Hematopoietic multipotent progenitor cell treated with erythropoietin and hydrocortisone succinate and interleukin-3 and kit ligand, for 15 days (in vitro differentiated cells): ENCODE results near the gene LHCGR.
"Not testable (repeated sequence)": the region's sequence is repeated elsewhere in the genome, so short reads cannot be mapped to it uniquely, and the experiment has no call there.

Source experiments
- DNase-seq: peaks from one replicate; pipeline ENCODE4 v3.0.0-alpha.2; 2015; ENCODE audit warnings: low spot score

The LHCGR gene

DNA sequence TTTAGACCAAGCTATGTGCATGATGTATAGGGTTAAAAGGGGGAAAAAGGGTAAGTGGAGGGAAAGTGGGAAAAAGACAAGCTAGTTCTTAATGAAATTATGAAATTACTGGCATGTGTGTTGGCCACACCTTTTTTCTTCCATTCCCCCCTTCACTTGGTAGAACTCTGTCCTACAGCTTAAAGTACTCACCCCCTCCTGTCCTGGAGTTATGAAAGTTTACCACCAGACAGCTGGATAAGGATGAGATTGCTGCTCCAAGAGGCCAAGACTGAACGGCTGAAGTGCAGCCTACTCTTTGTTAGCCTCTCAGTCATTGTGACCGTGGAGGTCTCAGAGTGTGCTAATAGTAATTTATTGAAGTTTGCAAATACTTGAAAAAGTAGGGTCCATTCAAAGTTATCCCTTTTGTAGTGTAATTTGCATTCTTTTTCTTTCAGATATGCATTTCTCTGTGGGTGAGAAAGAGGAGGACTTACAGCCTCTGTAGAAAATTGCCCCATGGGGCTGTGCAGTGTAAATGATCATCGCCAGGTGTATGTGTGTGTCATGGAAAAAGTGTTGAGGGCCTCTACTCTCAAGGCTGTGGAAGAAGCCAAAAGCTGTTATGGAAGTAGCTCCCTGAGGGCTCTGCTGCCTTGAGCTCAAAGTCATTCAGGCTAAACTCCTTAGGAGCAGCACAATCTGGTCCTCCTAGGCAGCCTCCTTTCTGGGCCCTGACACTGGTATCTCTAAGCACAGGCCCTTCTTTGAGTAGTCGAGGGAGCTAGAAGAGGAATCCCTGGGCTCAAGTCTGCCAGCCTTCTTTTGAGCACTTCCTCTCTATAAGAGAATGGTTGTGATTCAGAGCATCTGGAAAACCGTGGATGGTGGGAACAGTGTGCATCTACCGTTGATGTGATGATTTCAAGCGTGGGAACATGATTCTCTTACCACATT lies 46.2 kb downstream of the LHCGR start:
- no peak for DNase-seq

DNA sequence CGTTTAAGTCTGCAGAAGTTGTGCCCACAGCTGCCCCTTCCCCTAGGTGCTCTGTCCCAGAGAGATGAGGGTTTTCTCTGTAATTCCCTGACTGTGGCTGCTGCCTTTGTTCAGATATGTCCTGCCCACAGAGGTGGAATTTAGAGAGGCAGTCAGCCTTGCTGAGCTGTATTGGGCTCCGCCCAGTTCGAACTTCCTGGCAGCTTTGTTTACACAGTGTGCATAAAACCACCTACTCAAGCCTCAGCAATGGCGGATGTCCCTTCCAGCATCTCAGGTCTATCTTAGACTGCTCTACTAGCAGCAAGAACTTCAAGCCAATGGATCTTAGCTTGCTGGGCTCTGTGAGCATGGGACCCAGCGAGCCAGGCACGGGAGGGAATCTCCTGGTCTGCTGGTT lies 48.1 kb downstream of the LHCGR start:
- no peak for DNase-seq

DNA sequence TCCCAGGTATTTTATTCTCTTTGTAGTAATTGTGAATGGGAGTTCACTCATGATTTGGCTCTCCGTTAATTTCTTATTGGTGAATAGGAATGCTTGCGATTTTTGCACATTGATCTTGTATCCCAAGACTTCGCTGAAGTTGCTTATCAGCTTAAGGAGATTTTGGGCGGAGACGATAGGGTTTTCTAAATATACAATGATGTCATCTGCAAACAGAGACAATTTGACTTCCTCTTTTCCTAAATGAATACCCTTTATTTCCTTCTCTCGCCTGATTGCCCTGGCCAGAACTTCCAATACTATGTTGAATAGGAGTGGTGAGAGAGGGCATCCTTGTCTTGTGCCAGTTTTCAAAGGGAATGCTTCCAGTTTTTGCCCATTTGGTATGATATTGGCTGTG lies 51.9 kb downstream of the LHCGR start:
- not testable (repeated sequence) for DNase-seq

DNA sequence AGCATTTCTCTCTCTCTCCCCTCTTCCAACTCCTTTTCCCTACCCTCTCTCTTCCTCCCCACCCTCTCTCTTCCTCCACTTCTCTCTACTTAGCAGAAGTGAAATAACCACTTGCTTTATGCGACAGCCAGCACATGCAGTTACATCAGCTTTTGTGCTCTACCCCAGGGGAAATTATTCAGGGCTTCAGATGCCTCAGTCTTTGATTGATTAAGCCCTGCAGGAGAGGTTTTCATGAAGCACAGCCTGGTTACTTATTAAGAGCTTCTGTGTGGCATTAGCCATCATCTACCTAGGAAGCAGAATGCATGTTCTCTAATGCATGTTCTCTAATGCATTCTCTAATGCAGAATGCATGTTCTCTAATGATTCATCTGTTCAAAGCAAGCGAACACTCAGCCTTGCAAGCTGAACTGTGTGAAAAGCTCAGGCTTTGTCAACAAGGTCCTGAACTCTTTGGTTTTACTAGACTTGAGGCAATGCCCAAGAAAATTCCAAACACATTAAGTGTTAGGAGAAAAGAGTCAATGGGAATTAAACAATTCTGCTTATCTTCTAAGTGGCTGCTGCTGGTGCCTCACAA lies 56.1 kb downstream of the LHCGR start:
- DNase-seq, result no peak

DNA sequence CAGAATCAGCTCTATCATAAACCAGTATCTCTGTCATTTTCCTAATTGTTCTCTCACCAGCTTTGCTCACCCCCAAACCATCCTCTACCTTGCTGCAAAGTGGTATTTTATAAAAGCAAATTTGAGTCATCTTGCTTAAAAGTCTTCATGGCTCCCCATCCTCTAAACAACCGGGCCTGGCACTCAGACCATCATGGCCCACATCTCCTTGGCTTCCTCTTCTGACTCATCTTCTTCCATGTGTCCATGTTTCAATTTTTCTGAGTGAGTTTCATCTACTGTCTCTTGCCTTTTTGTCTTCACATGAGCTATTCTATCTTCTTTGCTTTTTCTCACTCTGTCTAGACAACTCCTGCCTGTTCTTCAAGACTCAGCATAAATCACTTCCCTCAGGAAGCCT lies 58.6 kb downstream of the LHCGR start:
- no peak for DNase-seq

DNA sequence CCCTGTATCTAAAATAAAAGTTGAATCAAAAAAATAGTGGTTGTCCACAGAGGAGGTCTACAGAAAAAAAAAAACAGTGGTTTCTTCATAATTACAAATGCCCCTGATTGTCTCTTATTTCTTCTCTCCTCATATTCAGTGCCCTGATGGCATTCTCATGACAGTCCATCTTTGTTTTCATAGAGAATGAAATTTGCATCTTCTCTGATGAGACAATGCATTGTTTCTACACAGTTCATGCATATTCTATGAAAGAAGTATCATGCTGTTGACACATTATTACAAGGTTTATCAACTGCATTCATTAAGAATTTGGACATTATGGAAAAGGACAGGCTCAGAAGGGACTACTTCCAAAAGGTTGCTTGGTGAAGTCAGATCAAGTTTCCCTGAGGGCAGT lies 59.5 kb downstream of the LHCGR start:
- no peak for DNase-seq

DNA sequence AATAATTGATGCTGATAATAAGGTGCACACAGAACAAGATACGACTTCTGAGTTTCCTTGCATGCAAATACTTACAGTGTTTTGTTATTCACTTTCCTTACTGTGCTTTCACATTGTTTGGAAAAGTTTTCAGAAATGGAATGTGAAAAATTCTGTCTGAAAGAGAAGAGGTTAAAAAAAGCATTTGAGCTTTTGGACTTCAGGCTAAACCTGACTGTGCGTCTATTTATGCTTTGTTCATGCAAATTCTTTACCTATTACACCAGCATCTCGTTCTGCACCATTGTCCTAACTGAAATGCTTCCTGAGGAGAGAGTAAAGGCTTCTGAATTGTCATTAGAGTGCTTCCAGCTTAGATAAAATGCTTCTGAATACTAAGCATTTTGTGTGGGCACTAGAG lies 61.4 kb downstream of the LHCGR start:
- DNase-seq, result no peak

DNA sequence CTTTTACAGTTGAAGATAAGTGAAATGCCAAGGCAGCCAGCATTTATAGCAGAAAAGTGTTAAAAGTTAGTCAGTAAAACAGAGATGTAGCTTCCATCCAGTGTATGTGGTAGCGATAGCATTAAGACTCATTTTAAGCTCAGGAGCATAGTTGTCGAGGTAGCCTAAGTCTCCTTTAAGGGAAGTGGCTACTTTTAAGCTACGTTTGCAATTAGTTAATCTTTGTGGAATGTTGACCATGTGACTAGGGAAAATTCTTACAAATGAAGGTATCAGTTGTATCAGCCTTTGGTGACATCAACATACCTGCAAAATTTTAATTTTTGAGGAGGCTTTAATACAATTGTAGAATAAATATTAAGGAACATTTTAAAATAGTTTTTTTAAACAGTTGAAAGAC lies 61.9 kb downstream of the LHCGR start:
- DNase-seq, result no peak

DNA sequence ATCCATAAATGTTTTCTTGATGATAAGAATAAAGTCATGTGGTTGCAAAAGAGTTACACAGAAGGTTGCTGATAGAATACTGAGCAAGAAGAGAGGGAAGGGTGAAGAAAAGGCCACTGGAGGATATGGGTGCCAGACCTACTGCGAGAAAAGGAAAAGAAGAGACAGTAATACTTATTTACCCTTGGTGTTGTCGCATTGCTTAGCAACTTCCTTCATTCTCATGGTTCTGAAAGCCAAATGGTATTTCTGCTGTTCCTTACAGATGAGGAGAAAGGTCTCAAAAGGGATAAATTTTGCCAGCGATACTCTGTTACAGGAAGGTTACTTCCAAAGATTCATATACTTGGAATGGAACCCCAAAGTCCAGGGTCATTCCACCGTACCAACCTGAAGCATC lies 62.5 kb downstream of the LHCGR start:
- DNase-seq, result no peak

DNA sequence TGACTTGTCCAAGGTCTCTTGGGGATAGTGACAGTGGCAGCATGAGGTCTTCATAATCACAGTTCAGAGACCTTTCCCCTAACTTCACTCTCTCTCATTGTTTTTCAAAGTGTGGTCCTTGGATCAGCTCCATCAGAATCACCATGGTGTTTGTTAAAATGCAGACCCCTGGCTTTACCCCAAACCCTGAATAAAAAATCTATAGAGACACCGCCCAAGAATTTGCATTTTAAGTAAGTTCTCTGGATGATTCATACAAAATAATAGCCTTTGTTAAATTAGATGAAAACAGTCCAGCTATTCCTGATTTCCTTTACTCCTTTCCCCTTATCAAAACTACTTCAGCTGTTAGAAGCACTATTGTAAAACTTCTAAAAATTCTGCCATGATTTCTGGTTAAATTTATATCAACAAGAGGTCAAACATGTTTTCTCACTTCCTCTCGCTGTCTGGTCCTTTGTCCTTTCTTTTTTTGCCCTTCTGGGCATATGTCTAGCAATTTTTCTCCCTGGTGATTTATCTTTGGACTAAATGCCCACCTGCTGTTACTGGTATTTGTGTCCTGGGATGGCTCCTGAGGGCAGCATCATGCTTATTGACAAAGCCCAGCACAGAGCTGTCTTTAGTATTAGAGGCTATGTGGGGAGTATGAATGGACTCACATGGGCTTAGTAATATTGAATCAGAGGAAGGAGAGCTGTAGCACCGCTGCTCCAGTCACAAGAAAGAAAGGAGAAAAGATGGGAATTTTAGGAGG lies 63.4 kb downstream of the LHCGR start:
- DNase-seq, result no peak

DNA sequence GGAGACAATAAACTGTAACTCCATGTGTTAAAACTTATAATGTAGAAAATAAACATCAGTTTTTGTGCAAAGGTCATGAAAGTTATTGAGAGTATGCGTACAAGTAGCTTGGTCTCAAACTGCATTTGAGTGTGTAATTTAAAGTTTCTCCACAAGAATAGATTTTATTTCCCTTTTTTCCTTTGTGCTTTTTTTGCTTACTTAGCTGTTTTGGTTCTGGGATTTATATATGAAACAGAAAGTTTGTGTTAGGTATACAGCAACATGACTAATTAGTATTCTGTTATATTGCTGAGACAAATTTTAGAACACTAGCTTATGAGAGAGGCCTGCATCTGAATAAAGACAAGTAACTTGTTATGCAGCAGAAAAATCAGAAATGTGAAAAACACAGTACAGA lies 70.4 kb downstream of the LHCGR start:
- DNase-seq, result no peak

DNA sequence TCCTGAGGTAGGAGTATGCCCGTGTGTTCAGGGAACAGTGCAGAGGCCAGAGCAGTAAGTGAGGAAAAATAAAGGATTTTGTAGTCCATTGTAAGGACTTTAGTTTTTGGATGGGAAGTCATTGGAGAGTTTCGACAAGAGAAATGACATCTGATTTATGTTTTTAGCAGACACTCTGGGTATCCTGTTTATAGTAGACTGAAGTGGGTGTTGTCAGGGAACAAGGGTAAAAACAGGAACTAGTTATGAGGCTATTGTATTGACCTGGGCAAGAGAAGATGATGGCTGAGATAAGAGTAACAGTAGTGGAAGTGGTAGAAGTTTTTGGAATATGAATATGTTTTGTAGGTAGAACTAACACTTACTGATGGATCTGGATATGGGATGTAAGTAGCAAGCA lies 78.1 kb downstream of the LHCGR start:
- no peak for DNase-seq

DNA sequence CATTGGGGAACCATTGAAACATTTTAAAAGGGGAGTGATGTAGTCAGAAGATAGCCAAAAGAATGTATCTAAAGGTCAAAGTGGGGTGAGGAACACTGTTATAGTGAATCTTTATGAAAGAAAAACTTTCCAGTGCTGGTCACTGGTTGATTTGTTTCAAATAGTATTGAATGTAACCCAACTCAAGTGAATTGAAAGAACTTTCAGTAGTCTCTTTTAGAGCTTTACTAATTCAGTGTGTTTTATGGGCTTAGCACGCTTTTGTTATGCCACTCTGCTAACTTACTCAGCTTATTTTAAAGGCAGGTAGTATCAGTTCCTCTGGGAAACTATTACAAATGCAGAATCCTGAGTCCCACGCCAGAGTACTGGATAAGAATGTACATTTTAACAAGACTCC lies 80.6 kb downstream of the LHCGR start:
- DNase-seq, result no peak

DNA sequence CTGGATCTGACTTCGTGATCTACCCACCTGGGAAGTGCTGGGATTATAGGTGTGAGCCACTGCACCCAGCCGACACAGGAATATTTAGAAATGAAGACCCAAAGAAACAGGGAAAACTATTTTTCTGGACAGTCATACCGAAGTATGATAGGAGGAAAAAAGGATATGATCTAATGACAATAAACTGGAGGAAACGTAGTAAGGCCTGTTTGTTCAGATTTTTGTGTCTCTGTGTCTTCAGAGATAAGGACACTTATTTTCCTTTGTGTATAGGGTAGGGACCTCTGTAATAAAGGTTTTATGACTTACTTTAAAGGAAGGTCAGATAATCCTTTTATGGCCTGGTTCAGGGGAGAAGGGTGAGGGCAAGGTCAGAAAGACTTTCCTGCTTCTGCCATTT lies 81.9 kb downstream of the LHCGR start:
- no peak for DNase-seq

DNA sequence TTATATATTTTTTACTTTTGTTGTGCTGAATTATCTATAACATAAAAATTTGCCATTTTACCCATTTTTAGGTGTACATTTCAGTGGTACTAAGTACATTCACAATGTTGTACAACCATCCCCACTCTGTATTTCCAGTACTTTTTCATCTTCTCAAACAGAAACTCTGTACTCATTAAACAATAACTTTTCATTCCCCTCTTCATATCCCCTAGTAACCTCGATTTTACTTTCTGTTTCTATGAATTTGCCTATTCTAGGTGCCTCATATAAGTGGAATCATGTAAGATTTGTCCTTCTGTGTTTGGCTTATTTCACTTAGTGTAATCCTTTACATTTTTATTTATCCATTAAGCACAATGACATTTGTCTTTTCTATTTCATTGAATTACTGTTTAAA lies 86.5 kb downstream of the LHCGR start:
- DNase-seq, result no peak

DNA sequence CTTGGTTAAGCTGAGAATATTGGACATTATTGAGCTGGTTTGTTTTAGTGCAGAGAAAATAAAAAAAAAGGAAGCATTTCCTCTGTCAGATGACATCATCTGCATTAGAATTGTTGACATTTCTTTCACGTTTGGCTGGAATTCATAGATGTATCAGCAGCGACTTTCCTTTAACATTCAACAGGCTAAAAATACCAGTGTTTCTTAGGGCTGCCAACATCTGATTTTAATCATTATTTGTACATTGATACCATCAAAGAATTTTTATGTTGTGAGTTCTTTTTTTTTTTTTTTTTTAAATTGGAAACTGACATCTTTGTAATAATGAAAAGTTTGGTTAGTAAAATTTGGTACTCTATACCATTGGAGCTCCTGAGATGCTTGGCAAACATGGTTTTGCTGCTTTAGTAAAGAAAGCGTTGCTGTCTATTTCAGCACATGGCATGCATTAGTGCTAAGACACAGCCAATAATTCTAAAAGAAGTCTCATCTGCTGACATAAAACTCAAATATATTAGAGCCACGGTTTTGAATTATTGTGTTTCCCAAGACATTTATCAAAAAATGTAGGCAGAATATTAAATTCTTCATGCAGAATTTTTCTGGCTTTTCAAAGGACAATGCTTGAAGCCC lies 104.2 kb downstream of the LHCGR start:
- no peak for DNase-seq

DNA sequence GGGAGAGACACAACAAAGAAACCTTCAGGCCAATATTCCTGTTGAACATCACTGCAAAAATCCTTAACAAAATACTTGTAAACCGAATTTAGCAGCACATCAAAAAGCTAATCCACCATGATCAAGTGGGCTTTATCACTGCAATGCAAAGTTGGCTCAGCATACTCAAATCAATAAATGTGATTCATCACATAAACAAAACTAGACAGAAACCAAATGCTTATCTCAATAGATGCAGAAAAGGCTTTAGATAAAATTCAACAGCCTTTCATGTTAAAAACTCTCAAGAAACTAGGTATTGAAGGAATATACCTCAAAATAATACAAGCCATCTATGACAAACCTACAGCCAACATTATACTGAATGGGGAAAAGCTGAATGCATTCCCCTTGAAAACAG lies 117.3 kb downstream of the LHCGR start:
- DNase-seq, result no peak
